Inflammatory macrophage (primary cell): ENCODE results near the gene PDZRN4.

ENCODE experiments used
- DNase-seq, 2 donors: peaks; one replicate each; pipeline ENCODE4 v3.0.0-alpha.2; 2020 to 2022

Gene PDZRN4

DNA sequence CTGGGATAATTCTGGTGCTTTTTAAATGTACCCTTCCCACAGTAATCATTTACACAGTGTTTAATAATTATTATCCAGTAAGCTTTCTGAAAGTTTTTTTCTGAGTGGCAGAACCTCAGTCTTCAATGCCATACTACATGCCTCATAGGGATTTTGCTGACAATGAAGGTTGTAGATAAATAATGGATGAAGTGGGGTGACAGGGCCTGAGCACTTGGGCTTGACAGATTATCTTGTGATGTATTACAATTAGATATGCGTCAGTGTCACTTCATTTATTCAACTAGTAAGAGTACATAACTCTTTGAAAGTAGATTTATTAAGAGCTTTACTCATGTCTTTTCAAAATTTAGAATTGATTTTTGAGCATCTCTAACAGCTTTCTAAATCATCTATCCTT is 176.1 kb downstream of the PDZRN4 start:
- no peak for DNase-seq

DNA sequence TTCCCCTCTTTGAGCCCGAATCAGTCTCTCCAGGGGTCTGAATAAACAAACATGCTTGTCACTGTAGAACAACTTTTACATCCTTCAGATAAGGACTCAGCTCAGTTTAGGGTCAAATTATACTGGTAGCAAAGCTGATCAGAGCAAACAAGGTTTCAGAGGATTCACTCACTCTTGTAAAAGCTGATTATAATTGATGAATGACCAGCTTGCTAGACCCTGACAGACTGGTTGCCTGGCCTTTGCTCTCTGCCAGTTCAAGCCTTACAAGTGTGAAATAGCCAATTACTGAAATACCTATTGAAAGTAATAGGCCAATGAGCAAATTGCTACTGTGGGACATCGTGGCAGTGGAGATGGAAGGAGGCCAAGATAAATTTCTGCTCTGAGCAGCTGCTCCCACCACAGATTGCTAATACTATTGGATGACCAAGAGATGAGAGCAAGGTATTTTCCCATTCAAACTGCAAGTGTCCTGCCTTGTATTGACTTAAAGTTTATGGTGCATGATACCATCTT is 177.6 kb downstream of the PDZRN4 start:
- no peak for DNase-seq

DNA sequence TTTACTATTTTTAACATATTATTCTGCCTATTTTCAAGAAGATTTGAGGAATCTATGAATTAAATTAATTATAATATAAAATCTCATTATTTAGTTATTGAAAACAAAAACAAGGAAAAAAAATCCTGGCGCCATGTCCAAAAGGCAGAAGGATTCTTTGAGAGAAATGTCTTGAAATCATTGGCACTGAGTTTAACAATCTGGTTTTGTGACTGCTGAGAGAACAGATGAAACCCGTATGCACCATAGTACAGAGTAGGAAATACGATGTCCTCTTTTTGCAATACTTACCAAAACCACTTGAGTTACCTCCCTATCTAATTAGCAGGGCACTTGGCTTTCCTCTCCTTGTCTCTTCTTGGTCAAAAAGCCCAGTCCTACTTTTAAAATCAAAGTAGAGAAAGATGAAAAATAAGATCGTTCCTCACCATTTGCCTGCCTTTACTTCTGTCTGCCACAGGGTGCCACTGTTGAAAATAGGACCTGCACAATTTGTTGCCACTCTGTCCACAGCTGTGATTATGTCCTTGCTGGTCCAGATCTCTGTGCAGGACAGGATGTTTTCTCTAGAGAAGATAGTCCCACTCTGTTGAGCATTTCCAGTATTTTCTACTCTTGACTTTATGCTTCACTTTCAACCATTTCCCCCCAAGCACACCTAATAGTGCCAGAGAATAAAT is 179.7 kb downstream of the PDZRN4 start:
- DNase-seq = peak in 1 of 2 donors; percentile 11

DNA sequence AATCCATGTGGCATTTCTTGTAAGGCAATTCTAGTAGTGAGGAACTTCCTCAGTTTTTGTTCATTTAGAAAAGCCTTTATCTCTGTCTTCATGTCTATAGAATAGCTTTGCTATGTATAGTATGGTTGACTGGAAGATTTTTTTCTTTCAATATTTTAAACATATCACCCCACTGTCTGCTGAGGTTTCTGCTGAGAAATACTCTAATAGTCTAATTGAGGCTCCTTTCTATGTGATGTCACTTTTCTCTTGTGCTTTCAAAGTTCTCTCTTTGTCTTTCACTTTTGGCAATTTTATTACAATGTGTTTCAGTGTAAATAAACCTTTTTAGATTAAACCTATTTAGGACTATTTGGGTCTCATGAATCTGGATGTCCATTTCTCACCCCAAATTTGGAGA is 192.8 kb downstream of the PDZRN4 start:
- DNase-seq = no peak

DNA sequence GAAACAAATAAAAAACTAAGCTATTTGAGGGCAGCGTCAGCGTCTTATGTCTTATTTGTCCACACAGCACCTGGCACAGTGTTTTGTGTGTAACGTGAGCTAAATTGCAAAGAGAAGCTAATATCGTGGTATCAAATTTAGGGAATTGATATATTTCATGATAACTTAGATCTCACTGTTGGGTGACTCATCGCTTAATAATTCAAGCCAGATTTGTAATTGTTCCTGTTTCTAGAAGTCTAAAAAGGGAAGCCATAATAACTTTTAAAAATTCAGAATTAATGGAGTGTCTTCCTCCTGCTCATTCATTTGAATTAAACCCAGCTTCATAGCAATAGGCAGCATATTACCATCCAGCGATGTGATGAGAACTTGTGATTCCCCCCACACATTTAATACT is 214.7 kb downstream of the PDZRN4 start:
- peak; percentile 21 to 28 for DNase-seq

DNA sequence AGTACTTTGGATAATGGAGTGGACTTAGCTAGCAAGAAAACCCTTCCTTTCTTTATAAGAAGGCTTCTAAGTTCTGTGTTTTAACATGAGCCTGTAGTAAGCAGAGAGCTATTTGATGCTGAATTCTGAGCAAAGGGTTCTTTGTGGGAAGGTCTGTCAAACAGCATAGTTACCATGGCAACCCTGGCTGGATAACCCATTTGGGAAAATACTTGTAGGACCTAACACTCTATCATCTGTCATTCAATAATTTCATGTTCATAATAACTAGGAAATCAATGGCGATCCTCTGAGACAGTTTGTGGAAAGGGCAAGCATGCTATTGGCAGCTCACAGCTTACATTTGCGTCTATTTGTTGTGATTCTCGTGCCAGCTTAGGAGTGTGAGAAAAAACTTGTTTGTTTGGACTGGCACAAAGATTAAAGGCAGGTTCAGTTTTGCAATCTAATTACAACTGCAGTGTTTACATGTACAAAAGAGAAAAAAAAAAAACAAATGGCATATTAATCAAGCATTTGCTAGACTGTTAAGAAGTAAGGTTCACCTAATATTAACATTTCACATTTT is 219.2 kb downstream of the PDZRN4 start:
- DNase-seq = no peak

DNA sequence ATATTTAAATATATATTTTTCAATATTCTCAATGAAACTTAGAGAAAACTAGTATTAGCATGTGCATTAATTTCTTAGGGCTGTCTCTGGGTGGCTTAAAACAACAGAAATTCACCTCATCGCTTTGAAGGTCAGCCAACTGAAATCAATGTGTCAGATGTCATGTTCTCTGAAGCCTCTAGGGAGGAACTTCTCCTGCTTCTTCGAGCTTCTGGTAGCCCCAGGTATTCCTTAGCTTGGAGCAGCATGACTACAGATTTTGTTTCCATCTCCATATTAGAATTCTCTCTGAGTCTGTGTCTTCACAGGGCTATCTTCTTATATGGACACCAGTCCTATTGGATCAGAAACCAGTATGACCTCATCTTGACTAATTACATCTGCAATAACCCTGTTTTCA is 221.5 kb downstream of the PDZRN4 start:
- DNase-seq = no peak

DNA sequence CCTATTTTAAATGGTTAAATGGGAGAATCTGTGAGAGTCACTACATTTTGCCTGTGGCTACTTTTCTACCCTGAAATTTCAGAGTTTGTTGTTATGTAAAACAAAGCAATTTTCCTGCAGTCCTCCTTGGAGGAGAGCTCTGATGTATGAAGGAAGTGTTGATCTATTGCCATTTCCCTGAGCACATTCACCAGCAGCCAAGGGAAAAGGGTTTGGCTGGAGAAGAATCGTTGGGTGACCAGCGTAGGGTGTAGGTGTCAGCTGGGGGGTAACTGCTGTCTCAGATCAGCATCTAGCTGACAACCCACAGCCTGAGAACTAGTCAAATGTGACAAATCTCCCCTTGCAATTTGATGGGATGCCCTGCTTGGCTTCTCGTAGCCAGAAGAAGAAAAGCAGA is 230.5 kb downstream of the PDZRN4 start:
- no peak for DNase-seq

DNA sequence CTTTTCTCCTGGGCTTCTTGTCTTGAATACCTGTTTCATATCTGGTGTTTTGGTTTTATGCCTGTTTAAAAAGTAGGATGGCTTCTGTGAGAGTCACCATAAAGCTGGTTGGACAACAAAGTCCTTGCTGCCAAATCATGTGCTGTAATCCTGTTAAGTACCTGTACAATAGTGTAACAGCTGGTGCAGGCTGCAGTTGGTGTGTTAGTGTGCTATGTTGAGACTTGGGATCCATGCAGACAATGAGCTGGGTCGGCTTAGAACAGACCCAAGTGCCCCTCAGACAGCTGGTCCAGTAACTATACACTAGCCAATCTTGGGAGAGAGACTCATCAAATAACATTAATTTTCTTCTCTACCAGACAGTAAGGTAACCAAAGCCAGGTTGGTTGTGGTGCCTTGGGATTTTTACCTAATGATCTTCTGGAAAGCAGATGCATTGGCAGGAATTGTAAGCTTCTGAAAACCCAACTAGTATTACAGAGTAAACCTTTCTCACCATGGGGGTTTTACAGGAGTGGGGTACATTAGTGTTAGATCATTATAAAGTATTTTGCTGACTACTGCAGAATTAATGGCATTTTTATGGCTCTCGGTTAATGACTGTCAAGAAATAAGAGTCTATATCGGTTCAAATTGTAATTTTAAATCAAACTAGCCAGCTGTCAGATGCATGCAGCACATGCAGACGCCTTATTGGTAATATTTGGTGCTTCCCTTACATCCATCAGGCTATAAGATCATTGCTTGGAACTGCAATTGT is 231.2 kb downstream of the PDZRN4 start:
- DNase-seq = no peak

DNA sequence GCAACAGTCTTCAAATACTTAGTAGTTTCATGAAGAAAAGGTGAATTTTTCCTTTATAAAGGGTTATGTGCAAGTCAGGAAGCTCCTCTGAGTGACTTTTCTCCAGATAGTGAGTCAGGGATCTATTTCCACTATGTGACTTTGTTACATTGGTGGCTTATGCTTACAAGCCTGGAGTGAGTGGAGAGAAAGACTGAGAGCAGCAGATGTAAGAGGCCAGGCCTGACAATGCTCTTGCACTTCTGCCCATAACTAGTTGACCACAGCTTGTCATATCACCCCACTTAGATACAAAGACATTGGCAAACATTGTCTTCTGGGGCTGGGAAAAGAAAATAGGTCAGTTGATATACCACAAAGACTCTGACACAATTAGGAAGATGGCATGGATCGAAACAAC is 236.5 kb downstream of the PDZRN4 start:
- DNase-seq = no peak

DNA sequence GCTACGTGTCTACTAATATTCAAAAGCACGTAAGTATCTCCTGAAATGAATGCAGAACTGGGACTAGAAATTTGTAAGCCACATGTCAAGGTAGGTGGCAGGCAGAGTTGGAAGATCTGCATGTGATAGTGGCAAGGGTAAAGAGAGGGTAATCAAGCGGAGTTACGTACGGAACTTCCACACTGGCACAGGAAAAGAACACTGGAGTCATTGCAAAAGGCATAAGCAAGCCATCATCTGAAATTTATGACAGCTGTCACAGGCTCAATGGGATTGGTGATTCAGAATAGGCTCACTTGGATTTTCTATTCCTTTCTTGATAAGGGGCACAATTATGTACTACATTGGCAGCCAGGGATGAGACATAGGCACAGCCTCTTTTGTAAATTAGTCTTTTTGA is 245.3 kb downstream of the PDZRN4 start:
- DNase-seq = no peak

DNA sequence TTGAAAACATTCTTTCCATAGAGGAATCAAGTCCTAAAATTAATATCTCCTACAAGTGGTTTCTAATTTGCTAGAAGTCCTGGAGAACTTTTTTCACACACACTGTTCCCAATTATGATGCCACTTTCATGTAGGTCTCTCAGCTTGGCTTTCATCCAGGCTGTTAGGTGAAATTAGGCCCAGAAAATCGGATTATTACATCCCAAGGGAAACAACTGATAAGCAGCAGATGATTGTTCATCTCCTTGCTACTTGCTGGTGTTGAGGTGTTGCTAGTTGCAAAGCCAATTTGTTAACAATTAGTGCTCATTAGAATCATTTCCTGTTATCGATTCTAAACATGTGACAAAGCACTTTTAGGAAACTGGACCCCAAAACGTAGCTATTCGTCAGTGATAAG is 248.0 kb downstream of the PDZRN4 start:
- DNase-seq = no peak

DNA sequence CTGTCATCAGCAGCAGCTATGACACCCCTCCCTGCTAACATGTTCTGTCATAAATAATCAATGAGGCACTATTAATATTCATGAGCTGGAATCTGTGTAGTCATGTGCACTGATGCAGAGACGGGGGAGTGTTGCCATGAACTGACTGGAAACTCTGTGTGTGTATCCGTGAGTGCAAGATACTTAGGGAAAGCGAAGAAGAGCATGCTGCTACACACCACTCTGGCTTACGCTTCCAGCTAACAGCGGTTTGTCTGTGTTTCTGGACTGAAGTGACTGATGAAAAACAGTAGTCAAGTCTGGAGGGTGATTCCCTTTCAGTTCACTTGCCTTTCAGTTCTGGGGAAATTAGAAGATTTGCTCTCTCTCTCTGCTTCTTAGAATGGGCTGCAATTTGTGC is 249.4 kb downstream of the PDZRN4 start:
- DNase-seq = no peak

DNA sequence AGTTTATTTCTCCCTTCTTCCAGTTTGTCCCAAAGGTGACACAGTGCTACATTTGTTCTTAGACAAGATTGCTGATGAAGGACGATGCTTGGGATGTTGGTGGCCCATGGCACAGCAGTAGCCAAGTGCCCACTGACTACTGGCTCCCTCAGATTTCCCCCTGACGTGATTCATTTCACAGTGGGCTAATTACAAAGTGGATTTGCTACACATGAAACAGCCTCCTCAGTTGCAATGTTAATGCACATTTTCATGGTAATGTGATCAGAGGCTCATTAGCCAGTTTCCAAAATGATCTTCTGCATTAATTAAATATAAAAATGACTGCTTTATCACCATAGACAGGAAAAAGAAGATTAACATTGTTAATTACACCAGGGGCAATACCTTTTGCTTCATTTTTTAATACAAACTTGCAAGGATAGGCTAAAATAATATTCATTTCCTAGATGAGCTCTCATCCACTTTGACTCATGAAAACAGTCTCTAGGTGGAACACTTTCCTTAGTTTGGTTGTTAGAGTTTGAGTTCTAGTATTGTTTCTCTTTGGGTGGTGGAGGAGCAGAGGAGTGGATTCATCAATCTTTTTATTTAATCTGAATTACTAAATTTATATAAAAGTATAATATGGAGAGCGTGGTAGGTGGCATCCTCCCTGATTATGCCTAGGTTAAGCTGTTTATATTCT is 250.9 kb downstream of the PDZRN4 start:
- no peak for DNase-seq

DNA sequence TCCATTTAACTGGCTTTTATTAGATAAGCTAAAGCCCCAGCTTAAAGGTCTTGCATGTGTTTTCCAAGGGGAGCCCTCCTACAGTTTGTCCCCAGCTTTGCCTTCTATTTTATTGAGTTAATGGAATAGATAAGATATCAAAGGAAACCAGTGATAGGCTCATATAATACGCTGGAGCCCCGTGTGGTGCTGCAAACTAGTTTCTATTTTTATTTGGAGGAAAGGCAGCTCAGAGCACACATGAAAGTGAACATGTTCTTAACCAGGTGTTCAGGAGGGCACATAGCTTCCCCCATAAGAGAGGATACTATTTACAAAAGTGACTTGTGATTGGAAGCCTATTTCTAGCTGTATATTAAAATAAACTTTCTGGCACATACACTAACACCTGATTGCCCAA is 251.7 kb downstream of the PDZRN4 start:
- no peak for DNase-seq

DNA sequence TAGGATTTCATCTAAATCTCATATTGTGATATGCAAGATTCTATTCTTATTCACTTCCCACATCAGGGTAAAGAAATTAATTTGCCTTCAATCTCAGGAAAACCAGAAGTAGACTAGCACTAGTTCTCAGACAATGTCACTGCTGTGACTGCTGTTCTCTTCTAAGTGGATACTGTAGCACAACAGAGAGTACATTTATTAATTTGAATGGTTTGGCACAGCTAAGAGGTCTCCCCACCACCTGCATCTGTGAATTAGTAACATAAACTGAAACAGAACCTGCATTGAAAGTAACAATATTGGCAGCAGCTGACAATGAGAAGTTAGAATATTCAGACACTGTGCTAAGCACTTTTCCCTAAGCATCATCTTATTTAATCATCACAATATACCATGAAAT is 253.1 kb downstream of the PDZRN4 start:
- DNase-seq = no peak

DNA sequence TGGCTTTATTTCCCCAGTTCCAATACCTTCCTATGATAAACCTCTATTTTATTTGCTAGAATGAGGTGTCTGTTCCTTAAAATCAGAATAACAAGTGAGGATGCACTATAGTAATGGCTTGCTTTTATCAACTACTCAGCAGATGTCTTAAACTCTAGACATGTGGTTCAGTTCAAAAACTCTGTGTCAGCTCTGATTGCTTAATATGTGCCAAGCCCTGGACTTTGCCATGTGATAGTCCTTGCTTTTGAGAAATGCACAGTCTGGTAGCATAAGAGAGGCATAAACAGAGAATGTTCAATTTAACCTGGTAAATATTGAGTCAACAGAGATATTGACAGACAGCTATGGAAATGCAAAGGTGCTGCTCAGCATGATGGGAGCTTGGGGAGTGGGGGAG is 254.8 kb downstream of the PDZRN4 start:
- peak; percentile 21 to 37 for DNase-seq

DNA sequence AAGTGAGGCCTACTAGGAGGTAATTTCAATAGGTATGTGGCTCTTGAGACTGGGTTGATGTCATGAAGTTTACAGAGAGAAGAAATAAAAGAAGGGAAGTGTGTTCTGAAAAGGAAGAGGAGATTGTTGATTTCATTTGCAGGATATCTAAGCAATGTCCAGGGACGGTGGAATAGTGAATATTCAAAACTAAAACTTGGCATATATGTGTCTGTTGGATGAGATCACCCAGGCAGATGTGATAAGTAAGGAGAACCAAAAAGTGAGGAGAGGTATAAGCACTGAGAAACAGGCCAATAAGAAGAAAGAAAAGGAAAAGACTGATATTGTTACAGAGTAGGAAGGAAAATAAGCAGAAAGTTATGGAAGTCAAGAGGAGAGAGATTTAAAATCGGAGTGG is 255.6 kb downstream of the PDZRN4 start:
- DNase-seq = no peak

DNA sequence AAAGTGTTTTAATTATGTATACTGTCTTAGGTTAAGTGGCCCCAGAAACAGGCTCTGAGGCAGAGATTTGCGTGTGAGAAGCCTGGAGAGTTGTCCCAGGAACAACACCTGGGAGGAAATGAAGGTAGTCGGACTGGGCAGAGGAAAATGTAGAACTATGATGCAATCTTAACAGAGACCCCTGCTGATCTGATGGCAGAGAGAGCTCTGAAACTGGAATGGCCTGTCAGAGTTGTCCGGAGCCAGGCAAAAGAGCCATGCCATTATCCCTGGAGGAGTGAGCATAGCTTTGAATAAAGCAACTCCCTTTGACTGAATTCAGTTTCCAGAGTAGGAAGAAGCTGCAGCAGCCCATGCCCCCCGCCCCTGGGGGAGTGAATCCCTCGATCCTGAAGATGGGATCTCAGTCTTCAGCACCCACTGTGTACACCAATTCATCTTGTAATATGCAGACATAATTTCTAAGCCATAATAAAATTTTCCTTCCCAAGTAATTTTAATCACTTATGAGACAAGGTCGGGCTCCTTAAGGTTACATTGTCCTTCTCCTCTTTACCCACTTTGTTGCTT is 264.8 kb downstream of the PDZRN4 start:
- no peak for DNase-seq

DNA sequence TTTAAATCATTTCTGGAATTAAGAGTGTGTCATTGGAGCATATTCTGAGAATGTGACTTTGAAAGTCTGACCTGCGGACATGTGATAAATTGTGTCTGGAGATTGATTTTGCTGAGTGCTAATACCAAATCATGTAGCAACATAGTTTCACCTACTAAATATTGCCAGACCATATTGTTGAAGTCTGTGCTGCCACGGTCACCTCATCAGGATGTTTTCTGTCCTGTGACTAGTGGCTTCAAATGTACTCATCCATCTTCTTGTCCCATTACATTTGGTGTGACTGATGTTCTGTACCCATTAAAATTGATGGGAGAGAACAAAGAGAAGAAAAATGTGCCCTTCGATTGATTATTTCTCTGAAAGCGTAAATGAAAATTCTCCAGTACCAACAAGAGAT is 265.3 kb downstream of the PDZRN4 start:
- DNase-seq = no peak

DNA sequence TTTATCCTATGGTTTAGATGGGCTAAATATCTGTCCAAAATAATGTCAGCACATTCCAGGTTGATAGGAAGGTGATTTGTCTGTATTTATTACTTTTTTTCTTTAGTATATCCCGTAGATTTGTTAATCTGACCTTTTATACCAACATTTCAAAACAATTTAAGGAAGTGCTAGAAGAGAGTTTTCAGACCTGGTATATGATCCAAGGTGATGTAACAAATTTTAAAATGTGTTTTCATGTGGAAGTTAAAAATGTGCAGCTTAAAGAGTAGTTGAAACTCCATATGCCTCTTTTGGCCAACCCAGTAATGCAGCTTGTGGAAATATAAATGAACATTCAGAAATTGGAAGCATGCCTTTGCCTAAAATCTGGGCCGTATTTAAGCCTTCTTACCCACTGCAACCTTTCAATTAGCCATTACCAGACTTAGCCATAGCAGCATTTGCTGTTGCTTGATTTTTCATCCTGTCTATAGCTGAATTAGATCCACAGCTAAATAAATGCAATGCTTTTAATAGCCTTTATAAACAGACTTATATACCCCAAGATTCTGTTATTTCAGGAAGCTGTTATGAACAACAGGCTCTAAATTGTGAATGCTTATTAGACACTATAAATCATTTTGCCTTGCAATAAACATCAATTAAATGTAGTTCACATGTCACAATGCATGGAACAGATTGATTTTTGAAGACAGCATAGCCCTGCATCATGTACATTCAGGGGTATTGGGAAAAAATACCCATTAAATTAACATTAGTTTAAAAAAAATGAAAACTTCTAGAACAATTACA is 271.2 kb downstream of the PDZRN4 start:
- DNase-seq = no peak

DNA sequence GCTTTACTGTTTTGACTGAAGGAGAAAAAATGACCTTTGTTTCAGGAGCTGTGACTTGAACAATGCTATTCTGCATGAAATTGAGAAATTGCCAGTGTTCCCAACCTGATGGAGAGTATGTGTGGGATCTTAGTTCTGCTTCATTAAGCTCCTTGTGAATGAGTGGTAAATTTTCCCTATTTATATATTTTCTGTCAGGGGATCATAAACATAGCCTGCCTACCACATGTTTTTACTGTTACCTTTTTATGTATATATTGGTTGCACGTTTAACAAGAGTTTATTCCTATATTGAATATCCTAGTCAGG is 271.7 kb downstream of the PDZRN4 start:
- no peak for DNase-seq
